HCT116 (cell line): ENCODE data around the gene ACTL7A. TPM values are rescaled to one million over a fixed set of nuclear protein-coding genes. Genes with fewer than 3 reads are reported as not detected.

Experiments
- ATAC-seq: fragments of 200-7000 bp; cut with Tn5 transposase; 2 replicates; pipeline ENCODE4 v1.9.1; 2020; ENCODE audit warnings: mild to moderate bottlenecking, moderate library complexity
- BruUV-seq: library from RNA; stranded (reverse); fragments of 400-500 nt; replicated peaks from 2 replicates; lab custom pipeline; 2021; lab: Mats Ljungman, UMichigan
- CTCF ChIA-PET: fragments of 300-600 bp; sonication (Branson Sonifier 250); formaldehyde crosslinking; loops from one replicate; lab custom pipeline; 2021; ENCODE audit warnings: antibody characterized with exemption; lab: Charles Lee
- POLR2A ChIA-PET: fragments of 300-600, 350-600 bp; sonication (Branson Sonifier 250); formaldehyde crosslinking; loops from one replicate; lab custom pipeline; 2021; ENCODE audit warnings: antibody characterized with exemption; lab: Charles Lee
- RAD21 ChIA-PET, 2 experiments: fragments of 300-600 bp; sonication (Branson Sonifier 250); formaldehyde crosslinking; loops; one replicate each; lab custom pipeline; 2023; ENCODE audit warnings: low total read pairs in 2 of 2; ENCODE audit not compliant: uncharacterized antibody in 2 of 2, unreplicated experiment in 2 of 2, low non-redundant PET in 1 of 2; lab: Charles Lee
- DNase-seq: peaks from one replicate; pipeline ENCODE4 v3.0.0-alpha.2; 2010; ENCODE audit warnings: low read depth, low spot score
- H2AFZ ChIP-seq: fragments of 200-600 bp; shearing (Covaris generic), sonication (generic); 2 replicates; pipeline ENCODE4 v1.6.1; 2017; ENCODE audit warnings: low read depth, mixed run types, mixed read lengths, antibody characterized with exemption, low read length; ENCODE audit not compliant: poor library complexity, severe bottlenecking
- H3K27ac ChIP-seq: 2 replicates; pipeline ENCODE4 v1.5.1; 2012; ENCODE audit warnings: low read depth, low read length
- H3K27me3 ChIP-seq: fragments of 200-600 bp; sonication (generic); 2 replicates; pipeline ENCODE4 v1.6.1; 2016; ENCODE audit warnings: mixed run types, low read length, mixed read lengths; ENCODE audit not compliant: insufficient read depth
- H3K36me3 ChIP-seq, 2 experiments: fragments of 200-500 bp in 1 of 2; fragments of 200-600 bp in 1 of 2; sonication (Bioruptor generic) in 1 of 2; sonication (generic) in 1 of 2; 2 replicates each; pipeline versions ENCODE4 v1.5.1 to v1.6.1; 2014 to 2016; ENCODE audit warnings: low read length in 2 of 2, inconsistent platforms in 1 of 2, mixed read lengths in 1 of 2, mixed run types in 1 of 2; ENCODE audit not compliant: insufficient read depth in 2 of 2, control insufficient read depth in 1 of 2
- H3K4me1 ChIP-seq, 2 experiments: fragments of 200-600 bp in 1 of 2; sonication (generic) in 1 of 2; 2 replicates each; pipeline versions ENCODE4 v1.5.1 to v1.6.1; 2012 to 2017; ENCODE audit warnings: low read length in 2 of 2, inconsistent platforms in 1 of 2, mild to moderate bottlenecking in 1 of 2, mixed read lengths in 1 of 2, mixed run types in 1 of 2, moderate library complexity in 1 of 2; ENCODE audit not compliant: insufficient read depth in 2 of 2, control insufficient read depth in 1 of 2
- H3K4me2 ChIP-seq: fragments of 200-600 bp; sonication (generic); 2 replicates; pipeline ENCODE4 v1.6.1; 2017; ENCODE audit warnings: mixed run types, low read length, mixed read lengths
- H3K4me3 ChIP-seq, 2 experiments: fragments of 200-600 bp in 1 of 2; sonication (generic) in 1 of 2; replicated peaks in 1 of 2; 2 replicates each; pipeline ENCODE4 v1.5.1; 2011 to 2016; ENCODE audit warnings: low read length in 2 of 2, control low read depth in 1 of 2, low read depth in 1 of 2, mild to moderate bottlenecking in 1 of 2, mixed read lengths in 1 of 2, mixed run types in 1 of 2
- H3K79me2 ChIP-seq: fragments of 200-600 bp; sonication (generic); 2 replicates; pipeline ENCODE4 v1.6.1; 2017; ENCODE audit warnings: mild to moderate bottlenecking, mixed run types, low read length, moderate library complexity, mixed read lengths; ENCODE audit not compliant: insufficient read depth
- H3K9ac ChIP-seq: fragments of 200-600 bp; sonication (generic); 2 replicates; pipeline ENCODE4 v1.6.1; 2016; ENCODE audit warnings: low read length, mixed read lengths
- H3K9me2 ChIP-seq: fragments of 200-600 bp; sonication (generic), shearing (Covaris generic); 2 replicates; pipeline ENCODE4 v1.6.1; 2017; ENCODE audit warnings: mixed run types, mild to moderate bottlenecking, moderate library complexity; ENCODE audit not compliant: insufficient read depth
- H3K9me3 ChIP-seq, 2 experiments: fragments of 200-500 bp in 1 of 2; fragments of 200-600 bp in 1 of 2; sonication (Bioruptor generic) in 1 of 2; sonication (generic) in 1 of 2; 2 replicates each; pipeline ENCODE4 v1.6.1; 2014 to 2017; ENCODE audit warnings: low read length in 2 of 2, mixed read lengths in 2 of 2, inconsistent platforms in 1 of 2, low read depth in 1 of 2, mild to moderate bottlenecking in 1 of 2, mixed run types in 1 of 2, moderate library complexity in 1 of 2; ENCODE audit not compliant: control insufficient read depth in 1 of 2, insufficient read depth in 1 of 2
- H4K20me1 ChIP-seq: fragments of 200-600 bp; sonication (generic), shearing (Covaris generic); 2 replicates; pipeline ENCODE4 v1.6.1; 2017; ENCODE audit warnings: mixed run types, mild to moderate bottlenecking, moderate library complexity; ENCODE audit not compliant: insufficient read depth
- ATF3 ChIP-seq: IDR thresholded peaks from 2 replicates; pipeline ENCODE4 v1.6.1; 2012
- CBX3 ChIP-seq: IDR thresholded peaks from 2 replicates; pipeline ENCODE4 v1.6.1; 2012; ENCODE audit warnings: low read depth
- CEBPB ChIP-seq: IDR thresholded peaks from 2 replicates; pipeline ENCODE4 v1.6.1; 2012; ENCODE audit warnings: low read depth
- CTCF ChIP-seq, 3 experiments: fragments of 200-600 bp in 1 of 3; sonication (generic) in 1 of 3; IDR thresholded peaks in 2 of 3; conservative IDR thresholded peaks in 1 of 3; 2 replicates each; pipeline ENCODE4 v1.5.1; 2012 to 2017; ENCODE audit warnings: low read depth in 2 of 3, low read length in 2 of 3, antibody characterized with exemption in 1 of 3, borderline replicate concordance in 1 of 3, control low read depth in 1 of 3, mild to moderate bottlenecking in 1 of 3, mixed read lengths in 1 of 3, mixed run types in 1 of 3, moderate library complexity in 1 of 3; ENCODE audit not compliant: insufficient read depth in 1 of 3
- EZH2 ChIP-seq: fragments of 200-600 bp; sonication (generic); IDR thresholded peaks from 2 replicates; pipeline ENCODE4 v1.6.1; 2017; ENCODE audit warnings: antibody characterized with exemption, mixed run types
- EZH2phosphoT487 ChIP-seq: fragments of 200-600 bp; IDR thresholded peaks from 2 replicates; pipeline ENCODE4 v1.6.1; 2018; ENCODE audit warnings: antibody characterized with exemption, borderline replicate concordance
- MAX ChIP-seq: IDR thresholded peaks from 2 replicates; pipeline ENCODE4 v1.6.1; 2012
- POLR2AphosphoS5 ChIP-seq: IDR thresholded peaks from 2 replicates; pipeline ENCODE4 v1.6.1; 2011; ENCODE audit warnings: mild to moderate bottlenecking, low read depth, low read length, moderate library complexity
- RAD21 ChIP-seq: IDR thresholded peaks from 2 replicates; pipeline ENCODE4 v1.6.1; 2012; ENCODE audit warnings: low read depth, mild to moderate bottlenecking
- SIN3A ChIP-seq: IDR thresholded peaks from 2 replicates; pipeline ENCODE4 v1.6.1; 2012; ENCODE audit warnings: low read depth
- TCF7L2 ChIP-seq: IDR thresholded peaks from 2 replicates; pipeline ENCODE4 v1.7.0; 2011; ENCODE audit warnings: borderline replicate concordance, inconsistent platforms; ENCODE audit not compliant: insufficient read depth, insufficient read length; ENCODE audit errors: extremely low read depth
- ZFX ChIP-seq: fragments of 450-650 bp; IDR thresholded peaks from 2 replicates; pipeline ENCODE4 v1.6.1; 2017
- ZNF274 ChIP-seq: fragments of 200-500 bp; sonication (Bioruptor generic); IDR thresholded peaks from 2 replicates; pipeline ENCODE4 v1.6.1; 2014; ENCODE audit warnings: mild to moderate bottlenecking, low read depth, low read length, inconsistent platforms
- intact Hi-C: fragments of 100-400 bp; cut with micrococcal nuclease; formaldehyde crosslinking; loops from 2 replicates; pipeline ENCODE4 v1.10.0; 2022
- total RNA-seq: library from RNA; stranded (reverse); gene quantifications from one replicate; pipeline ENCODE4 v1.2.1, GENCODE V29; 2021; ENCODE audit not compliant: unreplicated experiment

Gene ACTL7A
- total RNA-seq, 1 experiment from 2014 or later = not detected

- H3K9me2 ChIP-seq = no peaks in the 10 kb centered on the region
- no peak overlapping the region for H3K4me2 ChIP-seq
- no peaks in the 10 kb centered on the region for H3K4me1 ChIP-seq
- intact Hi-C loops = no loop called here
- peaks cover 20 to 43% of the 10 kb centered on the region in 2 experiments; a peak in 3 of 4 replicates for H3K36me3 ChIP-seq
- no peaks in the 10 kb centered on the region for H3K9me3 ChIP-seq
- H2AFZ ChIP-seq = no peak overlapping the region
- BruUV-seq = no TSS peak
- H4K20me1 ChIP-seq = no peaks in the 10 kb centered on the region
- no peak overlapping the region for H3K4me3 ChIP-seq
- no peak overlapping the region for H3K9ac ChIP-seq
- H3K27ac ChIP-seq = no peak overlapping the region
- POLR2A ChIA-PET = no interaction called here
- no peak for ATAC-seq
- TF ChIP-seq CBX3 (no peak), RAD21 (no peak), SIN3A (no peak), ZFX (no peak), ATF3 (no peak), CEBPB (no peak), POLR2AphosphoS5 (no peak), TCF7L2 (no peak), EZH2 (no peak), MAX (no peak), EZH2phosphoT487 (no peak), CTCF (IDR thresholded peaks at IDR 0.05 in 2 of 3, conservative IDR thresholded peaks at IDR 0.05 in 1 of 3; ENCODE audit: borderline replicate concordance in 1 of 3, insufficient read depth in 1 of 3, low read depth in 2 of 3, low read length in 2 of 3) (no peak), ZNF274 (no peak)
- TF ChIP-seq, all 23 proteins: peak for 0
- Histone ChIP-seq H3K27me3 (no peaks in the 10 kb centered on the region), H3K79me2 (no peaks in the 10 kb centered on the region)
- RAD21 ChIA-PET = no interaction called here
- CTCF ChIA-PET = no interaction called here
- no peak for DNase-seq
Measured at GRCh38 chr9:108876425-108876824, 14.4 kb downstream of the ACTL7A start.
